HepG2 (cell line): ENCODE data around the gene FAAP20. TPM values are rescaled to one million over a fixed set of nuclear protein-coding genes. Genes with fewer than 3 reads are reported as not detected.

Source experiments
- AFF4 ChIP-seq: sonication (generic); formaldehyde crosslinking; IDR thresholded peaks from 2 replicates; pipeline ENCODE4 v1.4.0; 2020; ENCODE audit warnings: missing genetic modification reagents
- EEA1 ChIP-seq: sonication (generic); formaldehyde crosslinking; IDR thresholded peaks from 2 replicates; pipeline ENCODE4 v1.5.1; 2020; ENCODE audit warnings: mild to moderate bottlenecking, missing genetic modification reagents, borderline replicate concordance
- GPBP1L1 ChIP-seq: sonication (generic); formaldehyde crosslinking; IDR thresholded peaks from 2 replicates; pipeline ENCODE4 v1.5.0; 2020; ENCODE audit warnings: mild to moderate bottlenecking, missing genetic modification reagents
- HOXA5 ChIP-seq: sonication (generic); formaldehyde crosslinking; IDR thresholded peaks from 2 replicates; pipeline ENCODE4 v1.4.0; 2020; ENCODE audit warnings: missing genetic modification reagents
- KDM6A ChIP-seq: IDR thresholded peaks from 2 replicates; pipeline ENCODE4 v1.6.1; 2016; ENCODE audit warnings: low read depth
- MIER3 ChIP-seq: IDR thresholded peaks from 2 replicates; pipeline ENCODE4 v1.6.1; 2016; ENCODE audit warnings: missing compliant biosample characterization, borderline replicate concordance
- NR2C2 ChIP-seq: sonication (generic); formaldehyde crosslinking; IDR thresholded peaks from 2 replicates; pipeline ENCODE4 v1.4.0; 2020; ENCODE audit warnings: missing genetic modification reagents, mild to moderate bottlenecking, moderate library complexity, borderline replicate concordance
- RAD51 ChIP-seq: fragments of 450-650 bp; IDR thresholded peaks from 2 replicates; pipeline ENCODE4 v1.6.1; 2016; ENCODE audit warnings: borderline replicate concordance
- RCOR2 ChIP-seq: IDR thresholded peaks from 2 replicates; pipeline ENCODE4 v1.6.1; 2016; ENCODE audit warnings: missing biosample characterization, missing genetic modification reagents
- SAFB2 ChIP-seq: sonication (generic); formaldehyde crosslinking; IDR thresholded peaks from 2 replicates; pipeline ENCODE4 v1.5.1; 2020; ENCODE audit warnings: missing genetic modification reagents, low read depth, mild to moderate bottlenecking, borderline replicate concordance
- SMAD3 ChIP-seq: sonication (generic); formaldehyde crosslinking; IDR thresholded peaks from 2 replicates; pipeline ENCODE4 v1.4.0; 2020; ENCODE audit warnings: missing genetic modification reagents
- SRSF9 ChIP-seq: fragments of 200-400 bp; formaldehyde crosslinking; IDR thresholded peaks from 2 replicates; pipeline ENCODE4 v1.6.1; 2018; ENCODE audit warnings: borderline replicate concordance, mild to moderate bottlenecking, low read depth, low read length; ENCODE audit not compliant: insufficient read depth, poor library complexity, severe bottlenecking
- STAT5B ChIP-seq: sonication (generic); formaldehyde crosslinking; IDR thresholded peaks from 2 replicates; pipeline ENCODE4 v1.4.0; 2020; ENCODE audit warnings: missing genetic modification reagents
- TFAP4 ChIP-seq: sonication (generic); IDR thresholded peaks from 2 replicates; pipeline ENCODE4 v1.6.1; 2016; ENCODE audit warnings: low read depth, borderline replicate concordance
- ZBTB37 ChIP-seq: sonication (generic); formaldehyde crosslinking; IDR thresholded peaks from 2 replicates; pipeline ENCODE4 v1.4.0; 2020; ENCODE audit warnings: mild to moderate bottlenecking, missing genetic modification reagents
- ZBTB42 ChIP-seq: sonication (generic); formaldehyde crosslinking; IDR thresholded peaks from 2 replicates; pipeline ENCODE4 v1.5.0; 2020; ENCODE audit warnings: mild to moderate bottlenecking, missing genetic modification reagents
- ZBTB7A ChIP-seq: sonication (generic); formaldehyde crosslinking; IDR thresholded peaks from 2 replicates; pipeline ENCODE4 v1.8.0; 2022; ENCODE audit warnings: mild to moderate bottlenecking, missing genetic modification reagents
- ZNF180 ChIP-seq: sonication (generic); formaldehyde crosslinking; IDR thresholded peaks from 2 replicates; pipeline ENCODE4 v1.4.0; 2020; ENCODE audit warnings: low read depth, missing genetic modification reagents, borderline replicate concordance
- ZNF225 ChIP-seq: sonication (generic); formaldehyde crosslinking; IDR thresholded peaks from 2 replicates; pipeline ENCODE4 v1.4.0; 2020; ENCODE audit warnings: mild to moderate bottlenecking, missing genetic modification reagents
- ZNF232 ChIP-seq: sonication (generic); formaldehyde crosslinking; IDR thresholded peaks from 2 replicates; pipeline ENCODE4 v1.4.0; 2020; ENCODE audit warnings: missing genetic modification reagents, borderline replicate concordance
- ZNF296 ChIP-seq: sonication (generic); formaldehyde crosslinking; conservative IDR thresholded peaks from 2 replicates; pipeline ENCODE4 v1.5.0; 2020; ENCODE audit warnings: mild to moderate bottlenecking, missing genetic modification reagents
- ZNF33B ChIP-seq: sonication (generic); formaldehyde crosslinking; IDR thresholded peaks from 2 replicates; pipeline ENCODE4 v1.5.1; 2020; ENCODE audit warnings: mild to moderate bottlenecking, missing genetic modification reagents
- ZNF549 ChIP-seq: sonication (generic); formaldehyde crosslinking; IDR thresholded peaks from 2 replicates; pipeline ENCODE4 v1.5.0; 2020; ENCODE audit warnings: missing genetic modification reagents
- ZSCAN12 ChIP-seq: sonication (generic); formaldehyde crosslinking; IDR thresholded peaks from 2 replicates; pipeline ENCODE4 v1.9.0; 2021; ENCODE audit warnings: mild to moderate bottlenecking, missing genetic modification reagents
- polyA plus RNA-seq, 8 experiments: library from polyadenylated mRNA; depleted of rRNA in 3 of 8; stranded (reverse) in 7 of 8; unstranded in 1 of 8; fragments of >200 nt; fragmentation: Illumina TruSeq in 4 of 8; extraction: Trizol in 4 of 8; gene quantifications; 2 replicates each; pipeline versions ENCODE4 v1.2.1 to v1.2.3, GENCODE V29; 2011 to 2016; ENCODE audit warnings: low read depth in 4 of 8, missing spikeins in 1 of 8, mixed read lengths in 1 of 8; ENCODE audit not compliant: insufficient read depth in 1 of 8
- total RNA-seq, 5 experiments: library from RNA; depleted of rRNA; stranded (reverse); fragments of >200 nt; fragmentation: Illumina TruSeq; extraction: Trizol; gene quantifications; 2 replicates each; pipeline ENCODE4 v1.2.3, GENCODE V29; 2016; ENCODE audit warnings: low read depth in 1 of 5

The FAAP20 gene
- total and polyA plus RNA-seq, 2 of the 13 experiments (the other 11 are each of a cell fraction or from before 2014, with no cell fraction given): 9.6 to 10.8 TPM

GRCh38 chr1:2206813-2207487, 12.4 kb upstream of the FAAP20 start (continued):
- TF ChIP-seq AFF4 (CRISPR knock-in tag): no peak
- TF ChIP-seq ZNF549 (CRISPR knock-in tag): no peak
- 0 out of 2 replicates have a peak, but pooled peaks have one; percentile 39 for TF ChIP-seq ZBTB7A
- TF ChIP-seq ZNF33B: no peak
- TF ChIP-seq MIER3 (CRISPR knock-in tag): no peak
- TF ChIP-seq STAT5B (CRISPR knock-in tag): 0 out of 2 replicates have a peak, but pooled peaks have one; percentile 15
- 0 out of 2 replicates have a peak, but pooled peaks have one; percentile 53 for TF ChIP-seq HOXA5 (CRISPR knock-in tag)
- TF ChIP-seq KDM6A: no peak
- TF ChIP-seq RCOR2 (CRISPR knock-in tag): no peak
- no peak for TF ChIP-seq ZNF180 (CRISPR knock-in tag)
- TF ChIP-seq GPBP1L1 (CRISPR knock-in tag): no peak
- TF ChIP-seq ZSCAN12 (CRISPR knock-in tag): no peak
- TF ChIP-seq RAD51: no peak
- peak; percentile 79; the same call in 1 of the 2 replicates for TF ChIP-seq ZNF232
- no peak for TF ChIP-seq ZBTB42 (CRISPR knock-in tag)
- 0 out of 2 replicates have a peak, but pooled peaks have one; percentile 20 for TF ChIP-seq ZBTB37 (CRISPR knock-in tag)
- TF ChIP-seq SMAD3 (CRISPR knock-in tag): no peak
- no peak for TF ChIP-seq ZNF296 (CRISPR knock-in tag)
- TF ChIP-seq EEA1 (CRISPR knock-in tag): no peak
- 0 out of 2 replicates have a peak, but pooled peaks have one; percentile 25 for TF ChIP-seq NR2C2 (CRISPR knock-in tag)
- no peak for TF ChIP-seq TFAP4
- no peak for TF ChIP-seq SRSF9
- TF ChIP-seq SAFB2 (CRISPR knock-in tag): no peak
- no peak for TF ChIP-seq ZNF225 (CRISPR knock-in tag)
